HCT116 (cell line): ENCODE data around the gene HMCN2. TPM values are rescaled to one million over a fixed set of nuclear protein-coding genes. Genes with fewer than 3 reads are reported as not detected.

ENCODE experiments used
- ATAC-seq: fragments of 200-7000 bp; cut with Tn5 transposase; 2 replicates; pipeline ENCODE4 v1.9.1; 2020; ENCODE audit warnings: mild to moderate bottlenecking, moderate library complexity
- BruUV-seq: library from RNA; stranded (reverse); fragments of 400-500 nt; replicated peaks from 2 replicates; lab custom pipeline; 2021; lab: Mats Ljungman, UMichigan
- CTCF ChIA-PET: fragments of 300-600 bp; sonication (Branson Sonifier 250); formaldehyde crosslinking; loops from one replicate; lab custom pipeline; 2021; ENCODE audit warnings: antibody characterized with exemption; lab: Charles Lee
- POLR2A ChIA-PET: fragments of 300-600, 350-600 bp; sonication (Branson Sonifier 250); formaldehyde crosslinking; loops from one replicate; lab custom pipeline; 2021; ENCODE audit warnings: antibody characterized with exemption; lab: Charles Lee
- RAD21 ChIA-PET, 2 experiments: fragments of 300-600 bp; sonication (Branson Sonifier 250); formaldehyde crosslinking; loops; one replicate each; lab custom pipeline; 2023; ENCODE audit warnings: low total read pairs in 2 of 2; ENCODE audit not compliant: uncharacterized antibody in 2 of 2, unreplicated experiment in 2 of 2, low non-redundant PET in 1 of 2; lab: Charles Lee
- DNase-seq: peaks from one replicate; pipeline ENCODE4 v3.0.0-alpha.2; 2010; ENCODE audit warnings: low read depth, low spot score
- H2AFZ ChIP-seq: fragments of 200-600 bp; shearing (Covaris generic), sonication (generic); 2 replicates; pipeline ENCODE4 v1.6.1; 2017; ENCODE audit warnings: low read depth, mixed run types, mixed read lengths, antibody characterized with exemption, low read length; ENCODE audit not compliant: poor library complexity, severe bottlenecking
- H3K27ac ChIP-seq: 2 replicates; pipeline ENCODE4 v1.5.1; 2012; ENCODE audit warnings: low read depth, low read length
- H3K27me3 ChIP-seq: fragments of 200-600 bp; sonication (generic); 2 replicates; pipeline ENCODE4 v1.6.1; 2016; ENCODE audit warnings: mixed run types, low read length, mixed read lengths; ENCODE audit not compliant: insufficient read depth
- H3K36me3 ChIP-seq, 2 experiments: fragments of 200-500 bp in 1 of 2; fragments of 200-600 bp in 1 of 2; sonication (Bioruptor generic) in 1 of 2; sonication (generic) in 1 of 2; 2 replicates each; pipeline versions ENCODE4 v1.5.1 to v1.6.1; 2014 to 2016; ENCODE audit warnings: low read length in 2 of 2, inconsistent platforms in 1 of 2, mixed read lengths in 1 of 2, mixed run types in 1 of 2; ENCODE audit not compliant: insufficient read depth in 2 of 2, control insufficient read depth in 1 of 2
- H3K4me1 ChIP-seq, 2 experiments: fragments of 200-600 bp in 1 of 2; sonication (generic) in 1 of 2; 2 replicates each; pipeline versions ENCODE4 v1.5.1 to v1.6.1; 2012 to 2017; ENCODE audit warnings: low read length in 2 of 2, inconsistent platforms in 1 of 2, mild to moderate bottlenecking in 1 of 2, mixed read lengths in 1 of 2, mixed run types in 1 of 2, moderate library complexity in 1 of 2; ENCODE audit not compliant: insufficient read depth in 2 of 2, control insufficient read depth in 1 of 2
- H3K4me2 ChIP-seq: fragments of 200-600 bp; sonication (generic); 2 replicates; pipeline ENCODE4 v1.6.1; 2017; ENCODE audit warnings: mixed run types, low read length, mixed read lengths
- H3K4me3 ChIP-seq, 2 experiments: fragments of 200-600 bp in 1 of 2; sonication (generic) in 1 of 2; replicated peaks in 1 of 2; 2 replicates each; pipeline ENCODE4 v1.5.1; 2011 to 2016; ENCODE audit warnings: low read length in 2 of 2, control low read depth in 1 of 2, low read depth in 1 of 2, mild to moderate bottlenecking in 1 of 2, mixed read lengths in 1 of 2, mixed run types in 1 of 2
- H3K79me2 ChIP-seq: fragments of 200-600 bp; sonication (generic); 2 replicates; pipeline ENCODE4 v1.6.1; 2017; ENCODE audit warnings: mild to moderate bottlenecking, mixed run types, low read length, moderate library complexity, mixed read lengths; ENCODE audit not compliant: insufficient read depth
- H3K9ac ChIP-seq: fragments of 200-600 bp; sonication (generic); 2 replicates; pipeline ENCODE4 v1.6.1; 2016; ENCODE audit warnings: low read length, mixed read lengths
- H3K9me2 ChIP-seq: fragments of 200-600 bp; sonication (generic), shearing (Covaris generic); 2 replicates; pipeline ENCODE4 v1.6.1; 2017; ENCODE audit warnings: mixed run types, mild to moderate bottlenecking, moderate library complexity; ENCODE audit not compliant: insufficient read depth
- H3K9me3 ChIP-seq, 2 experiments: fragments of 200-500 bp in 1 of 2; fragments of 200-600 bp in 1 of 2; sonication (Bioruptor generic) in 1 of 2; sonication (generic) in 1 of 2; 2 replicates each; pipeline ENCODE4 v1.6.1; 2014 to 2017; ENCODE audit warnings: low read length in 2 of 2, mixed read lengths in 2 of 2, inconsistent platforms in 1 of 2, low read depth in 1 of 2, mild to moderate bottlenecking in 1 of 2, mixed run types in 1 of 2, moderate library complexity in 1 of 2; ENCODE audit not compliant: control insufficient read depth in 1 of 2, insufficient read depth in 1 of 2
- H4K20me1 ChIP-seq: fragments of 200-600 bp; sonication (generic), shearing (Covaris generic); 2 replicates; pipeline ENCODE4 v1.6.1; 2017; ENCODE audit warnings: mixed run types, mild to moderate bottlenecking, moderate library complexity; ENCODE audit not compliant: insufficient read depth
- ATF3 ChIP-seq: IDR thresholded peaks from 2 replicates; pipeline ENCODE4 v1.6.1; 2012
- CBX3 ChIP-seq: IDR thresholded peaks from 2 replicates; pipeline ENCODE4 v1.6.1; 2012; ENCODE audit warnings: low read depth
- CTCF ChIP-seq, 3 experiments: fragments of 200-600 bp in 1 of 3; sonication (generic) in 1 of 3; IDR thresholded peaks in 2 of 3; conservative IDR thresholded peaks in 1 of 3; 2 replicates each; pipeline ENCODE4 v1.5.1; 2012 to 2017; ENCODE audit warnings: low read depth in 2 of 3, low read length in 2 of 3, antibody characterized with exemption in 1 of 3, borderline replicate concordance in 1 of 3, control low read depth in 1 of 3, mild to moderate bottlenecking in 1 of 3, mixed read lengths in 1 of 3, mixed run types in 1 of 3, moderate library complexity in 1 of 3; ENCODE audit not compliant: insufficient read depth in 1 of 3
- EGR1 ChIP-seq: IDR thresholded peaks from 2 replicates; pipeline ENCODE4 v1.6.1; 2012; ENCODE audit warnings: low read depth
- ELF1 ChIP-seq: IDR thresholded peaks from 2 replicates; pipeline ENCODE4 v1.6.1; 2012; ENCODE audit warnings: low read depth, borderline replicate concordance
- EZH2 ChIP-seq: fragments of 200-600 bp; sonication (generic); IDR thresholded peaks from 2 replicates; pipeline ENCODE4 v1.6.1; 2017; ENCODE audit warnings: antibody characterized with exemption, mixed run types
- EZH2phosphoT487 ChIP-seq: fragments of 200-600 bp; IDR thresholded peaks from 2 replicates; pipeline ENCODE4 v1.6.1; 2018; ENCODE audit warnings: antibody characterized with exemption, borderline replicate concordance
- FOSL1 ChIP-seq: IDR thresholded peaks from 2 replicates; pipeline ENCODE4 v1.6.1; 2012; ENCODE audit warnings: low read depth
- JUND ChIP-seq: IDR thresholded peaks from 2 replicates; pipeline ENCODE4 v1.6.1; 2012
- POLR2A ChIP-seq: IDR thresholded peaks from 2 replicates; pipeline ENCODE4 v1.7.0; 2011; ENCODE audit warnings: borderline replicate concordance; ENCODE audit not compliant: insufficient read depth, insufficient read length; ENCODE audit errors: extremely low read depth
- RAD21 ChIP-seq: IDR thresholded peaks from 2 replicates; pipeline ENCODE4 v1.6.1; 2012; ENCODE audit warnings: low read depth, mild to moderate bottlenecking
- SP1 ChIP-seq: IDR thresholded peaks from 2 replicates; pipeline ENCODE4 v1.6.1; 2012; ENCODE audit warnings: low read depth
- TCF7L2 ChIP-seq: IDR thresholded peaks from 2 replicates; pipeline ENCODE4 v1.7.0; 2011; ENCODE audit warnings: borderline replicate concordance, inconsistent platforms; ENCODE audit not compliant: insufficient read depth, insufficient read length; ENCODE audit errors: extremely low read depth
- YY1 ChIP-seq: IDR thresholded peaks from 2 replicates; pipeline ENCODE4 v1.6.1; 2011; ENCODE audit warnings: low read length, low read depth, moderate library complexity, mild to moderate bottlenecking; ENCODE audit not compliant: insufficient replicate concordance; ENCODE audit errors: extremely low read depth
- ZFX ChIP-seq: fragments of 450-650 bp; IDR thresholded peaks from 2 replicates; pipeline ENCODE4 v1.6.1; 2017
- intact Hi-C: fragments of 100-400 bp; cut with micrococcal nuclease; formaldehyde crosslinking; loops from 2 replicates; pipeline ENCODE4 v1.10.0; 2022
- total RNA-seq: library from RNA; stranded (reverse); gene quantifications from one replicate; pipeline ENCODE4 v1.2.1, GENCODE V29; 2021; ENCODE audit not compliant: unreplicated experiment
- TF ChIP-seq, protein P1 (sequence below): IDR thresholded peaks from 2 replicates; pipeline ENCODE4 v1.6.1; 2012; ENCODE audit warnings: low read depth
- TF ChIP-seq, protein P2 (sequence below): IDR thresholded peaks from 2 replicates; pipeline ENCODE4 v1.6.1; 2012

HMCN2 gene
- total RNA-seq, 1 experiment from 2014 or later, result 0.22 TPM

DNA sequence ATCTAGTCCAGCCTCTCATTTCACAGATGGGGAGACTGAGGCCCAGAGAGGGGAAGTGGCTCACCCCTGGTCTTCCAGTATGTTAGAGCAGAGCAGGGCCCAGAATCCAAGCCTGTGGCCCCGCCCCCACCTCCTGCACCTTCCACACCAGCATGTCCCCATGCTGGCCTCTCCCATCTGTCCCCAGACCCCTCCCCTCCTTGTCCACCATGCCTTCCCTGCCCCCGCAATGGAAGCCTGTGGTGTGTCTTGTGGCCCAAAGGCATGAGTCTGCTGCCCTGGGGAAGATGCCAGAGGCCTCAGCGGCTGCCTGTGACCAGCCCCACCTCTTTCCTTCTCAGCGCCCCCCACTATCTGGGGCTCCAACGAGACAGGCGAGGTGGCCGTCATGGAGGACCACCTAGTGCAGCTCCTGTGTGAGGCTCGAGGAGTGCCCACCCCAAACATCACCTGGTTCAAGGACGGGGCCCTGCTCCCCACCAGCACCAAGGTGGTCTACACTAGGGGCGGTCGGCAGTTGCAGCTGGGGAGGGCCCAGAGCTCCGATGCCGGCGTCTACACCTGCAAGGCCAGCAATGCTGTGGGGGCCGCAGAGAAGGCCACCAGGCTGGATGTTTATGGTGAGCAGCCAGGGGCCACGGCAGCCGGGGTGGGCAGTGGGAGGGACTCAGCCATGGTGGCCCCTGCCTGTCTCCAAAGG, 87.2 kb downstream of the HMCN2 start:
- Histone ChIP-seq H3K79me2 (no peaks in the 10 kb centered on the region), H3K4me3 (no peak overlapping the region), H3K27me3 (no peaks in the 10 kb centered on the region), H3K27ac (no peak overlapping the region), H3K9ac (no peak overlapping the region), H3K9me2 (no peaks in the 10 kb centered on the region), H3K4me1 (no peaks in the 10 kb centered on the region), H2AFZ (no peak overlapping the region), H4K20me1 (no peaks in the 10 kb centered on the region), H3K36me3 (no peaks in the 10 kb centered on the region), H3K9me3 (no peaks in the 10 kb centered on the region), H3K4me2 (no peak overlapping the region)
- RAD21 ChIA-PET, result no interaction called here
- POLR2A ChIA-PET, result no interaction called here
- DNase-seq (no peak), ATAC-seq (no peak)
- CTCF ChIA-PET, result no interaction called here
- intact Hi-C loops, result no loop called here
- TF ChIP-seq TCF7L2 (no peak), FOSL1 (no peak), RAD21 (no peak), JUND (no peak), CBX3 (no peak), EZH2phosphoT487 (no peak), ZFX (no peak), POLR2A (no peak), CTCF (IDR thresholded peaks at IDR 0.05 in 2 of 3, conservative IDR thresholded peaks at IDR 0.05 in 1 of 3; ENCODE audit: borderline replicate concordance in 1 of 3, insufficient read depth in 1 of 3, low read depth in 2 of 3, low read length in 2 of 3) (no peak), ELF1 (no peak), ATF3 (no peak), SP1 (no peak), YY1 (no peak), EGR1 (no peak), EZH2 (no peak)
- TF ChIP-seq, protein P1, sequence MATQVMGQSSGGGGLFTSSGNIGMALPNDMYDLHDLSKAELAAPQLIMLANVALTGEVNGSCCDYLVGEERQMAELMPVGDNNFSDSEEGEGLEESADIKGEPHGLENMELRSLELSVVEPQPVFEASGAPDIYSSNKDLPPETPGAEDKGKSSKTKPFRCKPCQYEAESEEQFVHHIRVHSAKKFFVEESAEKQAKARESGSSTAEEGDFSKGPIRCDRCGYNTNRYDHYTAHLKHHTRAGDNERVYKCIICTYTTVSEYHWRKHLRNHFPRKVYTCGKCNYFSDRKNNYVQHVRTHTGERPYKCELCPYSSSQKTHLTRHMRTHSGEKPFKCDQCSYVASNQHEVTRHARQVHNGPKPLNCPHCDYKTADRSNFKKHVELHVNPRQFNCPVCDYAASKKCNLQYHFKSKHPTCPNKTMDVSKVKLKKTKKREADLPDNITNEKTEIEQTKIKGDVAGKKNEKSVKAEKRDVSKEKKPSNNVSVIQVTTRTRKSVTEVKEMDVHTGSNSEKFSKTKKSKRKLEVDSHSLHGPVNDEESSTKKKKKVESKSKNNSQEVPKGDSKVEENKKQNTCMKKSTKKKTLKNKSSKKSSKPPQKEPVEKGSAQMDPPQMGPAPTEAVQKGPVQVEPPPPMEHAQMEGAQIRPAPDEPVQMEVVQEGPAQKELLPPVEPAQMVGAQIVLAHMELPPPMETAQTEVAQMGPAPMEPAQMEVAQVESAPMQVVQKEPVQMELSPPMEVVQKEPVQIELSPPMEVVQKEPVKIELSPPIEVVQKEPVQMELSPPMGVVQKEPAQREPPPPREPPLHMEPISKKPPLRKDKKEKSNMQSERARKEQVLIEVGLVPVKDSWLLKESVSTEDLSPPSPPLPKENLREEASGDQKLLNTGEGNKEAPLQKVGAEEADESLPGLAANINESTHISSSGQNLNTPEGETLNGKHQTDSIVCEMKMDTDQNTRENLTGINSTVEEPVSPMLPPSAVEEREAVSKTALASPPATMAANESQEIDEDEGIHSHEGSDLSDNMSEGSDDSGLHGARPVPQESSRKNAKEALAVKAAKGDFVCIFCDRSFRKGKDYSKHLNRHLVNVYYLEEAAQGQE, result no peak
- TF ChIP-seq, protein P2, sequence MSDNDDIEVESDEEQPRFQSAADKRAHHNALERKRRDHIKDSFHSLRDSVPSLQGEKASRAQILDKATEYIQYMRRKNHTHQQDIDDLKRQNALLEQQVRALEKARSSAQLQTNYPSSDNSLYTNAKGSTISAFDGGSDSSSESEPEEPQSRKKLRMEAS, result no peak
- BruUV-seq, result no TSS peak
